ENCODE results near the gene WDFY2. TPM values are rescaled to one million over a fixed set of nuclear protein-coding genes. Genes with fewer than 3 reads are reported as not detected.

Gene WDFY2
- total RNA-seq, 6 experiments from 2014 or later = 11.4 to 15.7 (median 13.4) TPM

- H3K4me1 Mint-ChIP-seq (ENCODE audit: low read depth) = peaks cover 80% of the 10 kb centered on the region
- peaks cover 1% of the 10 kb centered on the region; the same call in 1 of the 2 replicates for H3K27me3 Mint-ChIP-seq (ENCODE audit: insufficient read depth)
- TF ChIP-seq CTCF (IDR thresholded peaks at IDR 0.05) = no peak
- H3K4me3 Mint-ChIP-seq = no peak overlapping the region
- no peak overlapping the region for H3K27ac Mint-ChIP-seq
- no peaks in the 10 kb centered on the region for H3K9me3 Mint-ChIP-seq
- H3K36me3 Mint-ChIP-seq (ENCODE audit: low read depth) = peaks cover 39% of the 10 kb centered on the region
- no peak for DNase-seq
Observed at GRCh38 chr13:51760592-51760991, 176.3 kb downstream of the WDFY2 start.

GRCh38 chr13:51761643-51762350 is 177.5 kb downstream of the WDFY2 start:
- TF ChIP-seq CTCF (IDR thresholded peaks at IDR 0.05) = no peak
- peak overlapping the region; percentile 71 for H3K27ac Mint-ChIP-seq
- no peak overlapping the region for H3K4me3 Mint-ChIP-seq
- peaks cover 41% of the 10 kb centered on the region for H3K36me3 Mint-ChIP-seq (ENCODE audit: low read depth)
- peaks cover 1% of the 10 kb centered on the region; the same call in 1 of the 2 replicates for H3K27me3 Mint-ChIP-seq (ENCODE audit: insufficient read depth)
- no peaks in the 10 kb centered on the region for H3K9me3 Mint-ChIP-seq
- peak; percentile 22 for DNase-seq
- H3K4me1 Mint-ChIP-seq (ENCODE audit: low read depth) = peaks cover 83% of the 10 kb centered on the region

GRCh38 chr13:51763486-51763885 is 179.2 kb downstream of the WDFY2 start:
- DNase-seq = no peak
- Mint-ChIP-seq H3K4me1 (ENCODE audit: low read depth) (peaks cover 70% of the 10 kb centered on the region), H3K36me3 (ENCODE audit: low read depth) (peaks cover 41% of the 10 kb centered on the region), H3K27ac (no peak overlapping the region; the same call in 1 of the 2 replicates), H3K9me3 (no peaks in the 10 kb centered on the region), H3K27me3 (ENCODE audit: insufficient read depth) (peaks cover 6% of the 10 kb centered on the region), H3K4me3 (no peak overlapping the region)
- TF ChIP-seq CTCF (IDR thresholded peaks at IDR 0.05) = no peak

- peak; percentile 74 for DNase-seq
- Mint-ChIP-seq H3K4me3 (peak overlapping the region; percentile 65; the same call in 1 of the 2 replicates), H3K36me3 (ENCODE audit: low read depth) (peaks cover 35% of the 10 kb centered on the region), H3K27me3 (ENCODE audit: insufficient read depth) (peaks cover 6% of the 10 kb centered on the region), H3K4me1 (ENCODE audit: low read depth) (peaks cover 60% of the 10 kb centered on the region), H3K9me3 (no peaks in the 10 kb centered on the region), H3K27ac (peak overlapping the region; percentile 85)
- TF ChIP-seq CTCF (IDR thresholded peaks at IDR 0.05) = no peak
Observed at GRCh38 chr13:51764184-51765141, 180.2 kb downstream of the WDFY2 start.

- no peaks in the 10 kb centered on the region for H3K9me3 Mint-ChIP-seq
- no peak overlapping the region for H3K4me3 Mint-ChIP-seq
- peaks cover 6% of the 10 kb centered on the region for H3K27me3 Mint-ChIP-seq (ENCODE audit: insufficient read depth)
- peak overlapping the region; percentile 85; the same call in 1 of the 2 replicates for H3K27ac Mint-ChIP-seq
- peaks cover 28% of the 10 kb centered on the region for H3K36me3 Mint-ChIP-seq (ENCODE audit: low read depth)
- DNase-seq = no peak
- peaks cover 54% of the 10 kb centered on the region for H3K4me1 Mint-ChIP-seq (ENCODE audit: low read depth)
- no peak for TF ChIP-seq CTCF (IDR thresholded peaks at IDR 0.05)
Observed at GRCh38 chr13:51765142-51765515, 180.9 kb downstream of the WDFY2 start.
